ENCODE data around the gene BRD1.

DNA sequence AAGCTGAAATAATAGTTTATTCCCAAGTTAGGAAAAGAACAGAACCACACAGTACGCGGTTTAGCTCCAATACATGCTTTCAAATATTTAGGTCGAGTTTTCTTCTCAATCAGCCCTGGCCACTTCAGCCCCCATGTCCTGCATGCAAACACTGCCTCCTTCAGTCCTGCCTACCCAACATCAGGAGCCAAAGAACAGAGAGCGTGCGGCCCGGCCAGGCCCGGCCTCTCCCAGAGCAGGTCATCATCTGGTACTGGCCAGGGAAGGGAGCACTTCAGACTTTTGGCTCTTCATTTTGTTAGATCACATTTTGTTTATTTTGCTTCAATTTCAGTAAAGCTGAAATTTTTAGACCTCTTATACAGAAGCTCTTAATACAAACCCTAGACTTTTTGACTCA, 6.7 kb downstream of the BRD1 start:
- TF ChIP-seq CTCF (IDR thresholded peaks at IDR 0.05) (no peak), POLR2A (IDR thresholded peaks at IDR 0.05) (no peak)
